ENCODE data around the gene TMEM47.

Gene TMEM47

GRCh38 chrX:34656842-34657725 is at the start of gene TMEM47:
TSS of gene TMEM47 (minus strand) at chrX:34657285. CDS start at chrX:34657029, 256 bp downstream.
- peak; percentile 24 to 46 for DNase-seq

DNA sequence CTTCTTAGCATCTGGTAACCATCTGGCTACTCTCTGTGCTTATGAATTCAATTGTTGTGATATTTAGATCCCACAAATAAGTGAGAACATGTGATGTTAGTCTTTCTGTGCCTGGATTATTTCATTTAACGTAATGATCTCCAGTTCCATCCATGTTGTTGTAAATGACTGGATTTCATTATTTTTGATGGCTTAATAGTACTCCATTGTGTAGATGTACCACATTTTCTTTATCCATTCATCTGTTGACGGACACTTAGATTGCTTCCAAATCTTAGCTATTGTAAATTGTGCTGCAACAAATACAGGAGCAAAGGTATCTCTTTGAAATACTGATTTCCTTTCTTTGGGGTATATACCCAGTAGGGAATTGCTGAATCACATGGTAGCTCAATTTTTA is 30.0 kb upstream of the TMEM47 start:
- no peak for DNase-seq

DNA sequence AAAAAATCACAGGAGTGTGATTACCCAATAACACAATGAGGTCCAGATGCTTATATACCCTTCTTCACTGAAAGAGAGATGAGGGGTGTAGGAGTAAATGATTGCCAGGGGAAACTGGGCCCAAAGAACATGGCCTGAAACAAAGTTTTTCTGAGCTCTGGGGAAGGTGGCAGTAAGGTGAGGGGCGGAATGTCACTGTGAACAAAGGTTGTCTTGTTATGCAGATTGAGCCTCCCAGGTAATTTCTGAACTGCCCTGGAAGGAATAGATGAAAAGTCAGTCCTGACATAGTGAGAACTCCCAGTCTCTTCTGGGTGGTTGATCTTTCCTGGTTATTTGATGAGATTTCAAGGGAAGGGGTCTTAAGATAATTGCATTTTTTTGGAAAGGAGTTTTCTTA is 2.5 kb upstream of the TMEM47 start:
- DNase-seq = no peak

DNA sequence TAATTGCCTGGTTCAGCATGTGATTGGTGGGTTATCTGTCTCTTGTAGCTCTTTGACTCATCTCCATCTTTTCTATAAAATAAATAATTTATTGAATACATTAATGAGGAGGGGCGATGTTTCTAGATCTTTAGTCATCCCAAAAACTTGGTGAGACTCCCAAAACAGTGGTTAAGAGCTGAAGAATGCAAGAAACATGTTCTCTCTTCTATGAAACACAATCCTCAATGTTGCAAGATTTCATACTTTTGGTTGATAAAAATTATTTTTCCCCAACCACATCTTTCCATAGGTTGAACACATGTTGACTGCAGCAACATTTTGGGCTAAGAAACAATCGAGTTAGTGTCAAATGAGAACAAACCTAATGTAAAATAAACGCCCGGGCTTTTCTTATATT is 1.2 kb upstream of the TMEM47 start:
- DNase-seq = no peak

- no peak for DNase-seq
Observed at GRCh38 chrX:34657726-34658070, 613 bp upstream of the TMEM47 start.

DNA sequence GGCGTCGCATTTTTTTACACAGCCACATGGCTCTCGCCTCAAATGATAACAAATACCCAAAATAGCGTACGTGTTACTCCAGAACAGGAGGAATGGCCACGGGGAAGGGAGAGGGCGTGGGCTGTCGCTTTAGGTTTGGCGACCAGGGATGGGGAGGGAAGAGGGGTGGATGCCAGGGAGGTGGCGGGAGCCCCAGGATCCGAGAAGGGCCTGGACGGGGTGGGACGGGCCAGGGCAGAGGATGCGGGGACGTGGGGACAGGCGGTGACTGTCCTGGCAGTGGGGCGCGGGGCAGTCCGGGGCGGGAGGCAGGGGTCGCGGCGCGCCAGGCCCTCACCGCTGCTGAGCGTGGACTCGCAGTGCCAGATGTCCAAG is 631 bp downstream of the TMEM47 start:
- no peak for DNase-seq

GRCh38 chrX:34655501-34656455 is 1.3 kb downstream of the TMEM47 start:
- DNase-seq = no peak

DNA sequence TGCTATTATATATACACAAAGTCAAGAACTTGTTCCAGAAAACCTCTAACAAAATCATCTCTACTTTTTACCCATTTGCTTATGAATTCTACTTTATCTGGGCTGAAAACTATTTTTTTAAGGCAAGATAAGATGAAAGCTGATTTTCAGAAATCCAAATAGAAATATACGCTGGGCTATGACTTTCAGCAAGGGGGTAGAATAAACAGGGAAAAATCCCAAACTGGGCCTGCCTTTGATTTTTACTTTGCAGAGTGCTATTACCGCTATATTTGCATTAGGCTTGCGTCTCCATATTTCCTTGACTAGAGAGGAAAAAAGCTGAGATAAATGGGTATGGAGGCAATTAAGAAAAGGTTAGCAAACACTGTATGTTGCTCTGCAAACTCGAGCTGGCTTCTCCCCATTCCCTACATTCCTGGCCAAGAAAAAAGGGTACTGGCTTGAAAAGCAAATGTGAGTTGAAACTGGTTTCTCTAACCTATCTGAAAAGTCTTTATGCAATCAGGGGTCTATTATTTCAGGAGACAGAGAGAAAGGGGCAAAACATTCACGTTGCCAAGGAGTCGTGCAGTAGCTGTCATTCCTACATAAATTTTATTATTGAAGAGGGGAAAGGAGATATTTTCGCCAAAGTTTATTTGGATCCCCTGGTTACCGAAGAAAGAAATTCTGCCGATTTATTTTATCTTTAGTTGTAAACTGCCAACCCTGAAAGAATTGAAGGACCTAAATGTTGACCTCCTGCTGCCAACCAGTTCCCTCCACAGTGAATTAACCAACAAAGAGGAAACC is 2.2 kb downstream of the TMEM47 start:
- DNase-seq = no peak

GRCh38 chrX:34653811-34654210 is 3.3 kb downstream of the TMEM47 start:
- DNase-seq = no peak

- no peak for DNase-seq
Observed at GRCh38 chrX:34642849-34643248, 14.2 kb downstream of the TMEM47 start.

GRCh38 chrX:34638116-34638515 is 19.0 kb downstream of the TMEM47 start:
- DNase-seq = peak in 1 of 2 donors; percentile 19

- no peak for DNase-seq
Observed at GRCh38 chrX:34634349-34634748, 22.7 kb downstream of the TMEM47 start.

- no peak for DNase-seq
Observed at GRCh38 chrX:34632384-34632783, 24.7 kb downstream of the TMEM47 start.

DNA sequence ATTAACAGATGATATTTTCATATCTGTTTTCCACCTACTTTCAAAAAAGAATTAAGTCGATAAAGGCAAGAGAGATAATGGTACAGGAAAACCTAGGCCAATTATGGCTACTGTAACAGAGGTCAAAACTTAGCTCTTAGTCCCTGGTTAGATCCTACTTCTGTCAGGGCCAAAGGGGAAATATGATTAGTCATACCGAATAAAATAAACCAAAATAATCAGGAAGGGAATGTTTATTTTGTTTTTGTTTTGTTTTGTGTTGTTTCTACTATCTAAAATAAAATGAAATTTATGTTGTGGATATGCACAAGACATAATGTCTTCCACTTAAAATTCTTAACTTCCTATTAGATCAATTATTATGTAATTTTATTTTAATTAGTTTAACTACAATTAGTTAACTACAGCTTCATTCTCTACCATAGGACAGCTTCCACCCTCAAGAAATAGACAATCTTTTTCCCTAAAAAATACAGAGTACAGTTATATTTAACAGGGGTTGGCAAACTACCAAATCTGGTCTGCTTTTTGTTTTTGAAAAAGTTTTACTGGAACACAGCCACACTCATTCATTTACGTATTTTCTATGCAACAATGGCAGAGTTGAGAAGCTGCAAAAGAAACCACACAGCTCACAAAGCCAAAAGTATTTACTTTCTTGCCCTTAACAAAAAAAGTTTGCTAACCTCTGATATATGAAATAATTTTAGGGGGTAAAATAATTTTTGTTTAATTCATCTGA is 25.4 kb downstream of the TMEM47 start:
- no peak for DNase-seq

- DNase-seq = no peak
Observed at GRCh38 chrX:34629572-34629971, 27.5 kb downstream of the TMEM47 start.

GRCh38 chrX:34624416-34624815 is 32.7 kb downstream of the TMEM47 start:
- peak in 1 of 2 donors; percentile 42 for DNase-seq

GRCh38 chrX:34619920-34620319 is 37.2 kb downstream of the TMEM47 start:
- DNase-seq = no peak

GRCh38 chrX:34612036-34612435 is 45.0 kb downstream of the TMEM47 start:
- DNase-seq = no peak

- DNase-seq = no peak
Observed at GRCh38 chrX:34598362-34598761, 58.7 kb downstream of the TMEM47 start.

GRCh38 chrX:34586936-34587335 is 70.1 kb downstream of the TMEM47 start:
- no peak for DNase-seq

DNA sequence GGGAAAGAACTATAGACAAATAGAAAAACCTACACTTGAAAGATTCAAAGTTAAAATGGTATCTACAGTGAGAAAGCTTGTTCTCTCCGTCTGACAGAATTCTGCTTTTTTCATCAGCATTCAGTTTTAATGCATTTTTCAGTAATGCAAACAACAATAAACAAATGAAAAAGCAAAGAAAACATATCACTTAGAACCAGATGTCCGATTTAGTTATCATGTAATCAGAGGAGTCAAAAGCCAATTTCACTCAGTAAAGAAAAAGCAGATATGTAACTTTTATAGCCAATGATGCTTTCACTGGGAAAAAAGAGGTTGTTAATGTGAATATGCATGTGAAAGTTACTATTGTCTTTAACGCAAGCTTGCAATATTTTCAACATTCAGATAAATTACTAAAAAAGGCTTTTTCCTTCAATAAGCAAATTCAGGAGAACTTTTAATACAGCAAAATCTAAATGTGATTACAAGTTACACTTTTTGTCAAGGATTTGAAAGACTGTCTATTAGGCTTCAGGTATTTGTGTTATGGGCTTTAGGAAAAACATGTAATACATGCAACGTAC is 70.7 kb downstream of the TMEM47 start:
- no peak for DNase-seq

- DNase-seq = no peak
Observed at GRCh38 chrX:34585561-34585960, 71.5 kb downstream of the TMEM47 start.

Measured in hippocampal formation (tissue), 2 donors.